IMR-90 (cell line): ENCODE data around the gene NEURL1B. TPM values are rescaled to one million over a fixed set of nuclear protein-coding genes. Genes with fewer than 3 reads are reported as not detected.
A peak's percentile ranks its signal among the peaks of the same experiment; 100 is the strongest.

Source experiments
- ATAC-seq: fragments of 200-7000 bp; cut with Tn5 transposase; 2 replicates; pipeline ENCODE4 v1.9.1; 2020; ENCODE audit warnings: low read depth, mild to moderate bottlenecking, moderate library complexity
- BruUV-seq: library from RNA; stranded (reverse); fragments of 400-500 nt; replicated peaks from 2 replicates; lab custom pipeline; 2021; lab: Mats Ljungman, UMichigan
- CTCF ChIA-PET: fragments of 300-600 bp; formaldehyde crosslinking; extraction: SDS; loops from one replicate; lab custom pipeline; 2021; ENCODE audit warnings: antibody characterized with exemption; lab: Yijun Ruan, JAX
- POLR2A ChIA-PET: fragments of 300-600 bp; sonication (Branson Sonifier 250); formaldehyde crosslinking; loops from one replicate; lab custom pipeline; 2022; ENCODE audit warnings: antibody characterized with exemption; ENCODE audit not compliant: unreplicated experiment; lab: Charles Lee
- DNase-seq: peaks from one replicate; pipeline ENCODE4 v3.0.0; 2013
- H2AFZ ChIP-seq: replicated peaks from 2 replicates; pipeline ENCODE3; 2013; ENCODE audit warnings: low read length, mild to moderate bottlenecking; ENCODE audit not compliant: poor library complexity
- H2AK5ac ChIP-seq: 2 replicates; pipeline ENCODE4 v1.6.1; 2013; ENCODE audit warnings: low read depth, low read length, inconsistent platforms
- H2AK9ac ChIP-seq: replicated peaks from 2 replicates; pipeline ENCODE3; 2013; ENCODE audit warnings: mild to moderate bottlenecking, low read depth, low read length, moderate library complexity; ENCODE audit not compliant: poor library complexity
- H2BK120ac ChIP-seq: 2 replicates; pipeline ENCODE4 v1.6.1; 2013; ENCODE audit warnings: low read depth, low read length, inconsistent platforms
- H2BK15ac ChIP-seq: 3 replicates; pipeline ENCODE4 v1.6.1; 2013; ENCODE audit warnings: low read depth, low read length, inconsistent platforms
- H2BK20ac ChIP-seq: 2 replicates; pipeline ENCODE4 v1.6.1; 2013; ENCODE audit warnings: low read depth, mild to moderate bottlenecking, inconsistent platforms, low read length, moderate library complexity
- H2BK5ac ChIP-seq: 2 replicates; pipeline ENCODE4 v1.6.1; 2013; ENCODE audit warnings: mild to moderate bottlenecking, low read depth, low read length, inconsistent platforms; ENCODE audit not compliant: poor library complexity, severe bottlenecking
- H3K14ac ChIP-seq: replicated peaks from 2 replicates; pipeline ENCODE4 v1.6.1; 2013; ENCODE audit warnings: low read depth, low read length, inconsistent platforms
- H3K18ac ChIP-seq: 2 replicates; pipeline ENCODE4 v1.6.1; 2013; ENCODE audit warnings: low read depth, low read length, control low read depth
- H3K23ac ChIP-seq: 2 replicates; pipeline ENCODE4 v1.6.1; 2013; ENCODE audit warnings: low read depth, low read length, inconsistent platforms
- H3K27ac ChIP-seq: 2 replicates; pipeline ENCODE4 v1.5.1; 2013; ENCODE audit warnings: mild to moderate bottlenecking, control low read depth, low read length; ENCODE audit not compliant: insufficient read depth
- H3K27me3 ChIP-seq: 2 replicates; pipeline ENCODE4 v1.6.1; 2013; ENCODE audit warnings: low read length; ENCODE audit not compliant: control insufficient read depth, insufficient read depth
- H3K36me3 ChIP-seq: 2 replicates; pipeline ENCODE4 v1.6.1; 2013; ENCODE audit warnings: low read length, mixed read lengths; ENCODE audit not compliant: control insufficient read depth, insufficient read depth
- H3K4ac ChIP-seq: 2 replicates; pipeline ENCODE4 v1.6.1; 2013; ENCODE audit warnings: low read depth, low read length, inconsistent platforms
- H3K4me1 ChIP-seq: 2 replicates; pipeline ENCODE4 v1.6.1; 2013; ENCODE audit warnings: low read length, mixed read lengths; ENCODE audit not compliant: control insufficient read depth, insufficient read depth
- H3K4me2 ChIP-seq: 2 replicates; pipeline ENCODE4 v1.6.1; 2013; ENCODE audit warnings: low read depth, mild to moderate bottlenecking, control low read depth, low read length, moderate library complexity
- H3K4me3 ChIP-seq: 2 replicates; pipeline ENCODE4 v1.5.1; 2013; ENCODE audit warnings: low read depth, mild to moderate bottlenecking, control low read depth, low read length, moderate library complexity; ENCODE audit not compliant: insufficient read depth
- H3K56ac ChIP-seq: 2 replicates; pipeline ENCODE4 v1.6.1; 2013; ENCODE audit warnings: low read length, inconsistent platforms; ENCODE audit not compliant: insufficient read depth; ENCODE audit errors: extremely low read depth
- H3K79me1 ChIP-seq, 2 experiments: 2 replicates each; pipeline ENCODE4 v1.6.1; 2013; ENCODE audit warnings: low read length in 2 of 2, inconsistent platforms in 1 of 2, low read depth in 1 of 2
- H3K9ac ChIP-seq: 2 replicates; pipeline ENCODE4 v1.6.1; 2013; ENCODE audit warnings: low read depth, low read length, control low read depth
- H3K9me1 ChIP-seq: 2 replicates; pipeline ENCODE4 v1.6.1; 2013; ENCODE audit warnings: low read length, inconsistent platforms; ENCODE audit not compliant: insufficient read depth
- H3K9me3 ChIP-seq: 2 replicates; pipeline ENCODE4 v1.6.1; 2013; ENCODE audit warnings: low read length; ENCODE audit not compliant: control insufficient read depth, insufficient read depth
- H4K20me1 ChIP-seq: 2 replicates; pipeline ENCODE4 v1.6.1; 2013; ENCODE audit warnings: low read length, inconsistent platforms; ENCODE audit not compliant: insufficient read depth
- H4K5ac ChIP-seq: 2 replicates; pipeline ENCODE4 v1.6.1; 2013; ENCODE audit warnings: mild to moderate bottlenecking, low read depth, low read length, control low read depth
- H4K8ac ChIP-seq, 2 experiments: 2 replicates each; pipeline ENCODE4 v1.6.1; 2013; ENCODE audit warnings: low read depth in 2 of 2, low read length in 2 of 2, control low read depth in 1 of 2, inconsistent platforms in 1 of 2
- H4K91ac ChIP-seq: 2 replicates; pipeline ENCODE4 v1.6.1; 2013; ENCODE audit warnings: low read depth, low read length, inconsistent platforms; ENCODE audit not compliant: insufficient read depth
- CHD1 ChIP-seq: IDR thresholded peaks from 2 replicates; pipeline ENCODE4 v1.6.1; 2012; ENCODE audit warnings: low read depth, low read length, improper control_type of control experiment
- MXI1 ChIP-seq: IDR thresholded peaks from 2 replicates; pipeline ENCODE4 v1.6.1; 2012; ENCODE audit warnings: low read depth, mild to moderate bottlenecking, low read length, moderate library complexity, borderline replicate concordance
- POLR2A ChIP-seq: IDR thresholded peaks from 2 replicates; pipeline ENCODE4 v1.6.1; 2012; ENCODE audit warnings: mild to moderate bottlenecking, low read depth, low read length
- RAD21 ChIP-seq: IDR thresholded peaks from 2 replicates; pipeline ENCODE4 v1.6.1; 2012; ENCODE audit warnings: low read length, improper control_type of control experiment
- RCOR1 ChIP-seq: IDR thresholded peaks from 2 replicates; pipeline ENCODE4 v1.6.1; 2012; ENCODE audit warnings: mild to moderate bottlenecking, low read length, improper control_type of control experiment; ENCODE audit not compliant: insufficient replicate concordance
- SMC3 ChIP-seq: fragments of 150-350 bp; IDR thresholded peaks from 2 replicates; pipeline ENCODE4 v1.6.1; 2016; ENCODE audit warnings: low read depth, mild to moderate bottlenecking, antibody characterized with exemption, low read length, moderate library complexity
- WGBS, 2 experiments: methylation state at CpG; one replicate each; pipeline versions ENCODE4 v1.1.5 to v1.1.7; 2013; ENCODE audit warnings: missing lambda C conversion rate in 2 of 2; ENCODE audit not compliant: insufficient read length in 1 of 2; ENCODE audit errors: extremely low coverage in 2 of 2; 5-methylcytosine and 5-hydroxymethylcytosine counted together
- dilution Hi-C: fragments of 300-500 bp; cut with HindIII; formaldehyde crosslinking; loops from one replicate; pipeline ENCODE4 v1.14.3; 2018; ENCODE audit warnings: low sequenced_read_pairs; ENCODE audit not compliant: unreplicated experiment
- in situ Hi-C: fragments of 300-500 bp; cut with MboI; formaldehyde crosslinking; loops from 3 replicates; pipeline ENCODE4 v1.14.3; 2019; ENCODE audit warnings: low sequenced_read_pairs, inconsistent platforms, mixed read lengths
- intact Hi-C: fragments of 100-400 bp; cut with micrococcal nuclease; formaldehyde crosslinking; loops from 2 replicates; pipeline ENCODE4 v1.10.0; 2022
- polyA plus RNA-seq, 3 experiments: library from polyadenylated mRNA; depleted of rRNA; stranded (reverse); fragments of >200 nt; gene quantifications; 2 replicates each; pipeline ENCODE4 v1.2.3, GENCODE V29; 2012; ENCODE audit warnings: low replicate concordance in 1 of 3
- total RNA-seq: library from RNA; depleted of rRNA; stranded (reverse); fragments of >200 nt; gene quantifications from 2 replicates; pipeline ENCODE4 v1.2.3, GENCODE V29; 2012
- TF ChIP-seq, protein P1 (sequence below): fragments of 150-350 bp; IDR thresholded peaks from 2 replicates; pipeline ENCODE4 v1.6.1; 2016; ENCODE audit warnings: low read depth, mild to moderate bottlenecking, low read length, moderate library complexity, borderline replicate concordance
- TF ChIP-seq, protein P2 (sequence below): conservative IDR thresholded peaks from 2 replicates; pipeline ENCODE4 v1.5.1; 2012; ENCODE audit warnings: mild to moderate bottlenecking, low read depth, low read length, improper control_type of control experiment

NEURL1B gene
- total and polyA plus RNA-seq, 2 of the 4 experiments (the other 2 are of a cell fraction): 1.8 to 2.8 TPM

DNA sequence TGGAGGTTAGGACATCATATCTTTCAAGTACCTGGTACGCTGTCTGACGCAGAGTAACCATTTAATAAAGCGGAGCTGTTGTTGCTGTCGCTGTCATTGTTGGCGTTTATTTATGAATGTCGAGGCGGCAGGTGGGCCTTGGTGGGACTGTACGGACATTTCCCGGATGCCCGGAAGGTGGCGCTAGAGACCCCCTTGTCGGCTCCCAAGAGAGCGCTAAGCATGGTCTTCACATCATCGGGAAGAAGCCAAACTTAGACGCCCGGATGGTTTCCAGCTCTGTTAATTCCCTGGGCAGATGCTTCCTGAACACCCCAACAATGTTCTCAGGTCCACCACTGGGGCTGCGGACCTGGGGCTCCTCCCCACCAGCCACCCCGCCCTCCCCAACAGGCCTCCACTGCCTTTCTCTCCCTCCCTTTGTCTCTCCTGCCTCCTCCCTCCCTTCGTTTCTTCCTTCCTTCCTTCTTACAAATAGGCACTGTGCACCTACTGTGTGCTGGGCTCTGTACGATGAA, 75.8 kb downstream of the NEURL1B start:
- in situ Hi-C loops: loop anchor here (5.0 to 25.0 kb wide), 3 partner anchors 50 to 870 kb away; no protein-coding TSS in a partner anchor
- Histone ChIP-seq H3K23ac (no peak overlapping the region), H2BK20ac (peak overlapping the region; percentile 97), H3K4me3 (no peak overlapping the region), H2BK15ac (peak overlapping the region; percentile 46; the same call in 2 of the 3 replicates), H3K9me1 (peaks cover 6% of the 10 kb centered on the region; the same call in 1 of the 2 replicates), H4K91ac (peak overlapping the region; percentile 96), H3K18ac (peak overlapping the region; percentile 95), H2AFZ (peak overlapping the region; percentile 90), H2AK5ac (peak overlapping the region; percentile 92; the same call in 1 of the 2 replicates), H2AK9ac (peak overlapping the region; percentile 67), H2BK5ac (peak overlapping the region; percentile 30), H3K9ac (peak overlapping the region; percentile 62), H3K56ac (peak overlapping the region; percentile 77; the same call in 1 of the 2 replicates), H4K8ac (peak overlapping the region; percentile 88 to 92), H3K36me3 (no peaks in the 10 kb centered on the region), H3K27ac (peak overlapping the region; percentile 50), H3K4me2 (peak overlapping the region; percentile 9; the same call in 1 of the 2 replicates), H3K4me1 (peaks cover 6% of the 10 kb centered on the region), H3K14ac (peak overlapping the region; percentile 87), H3K9me3 (no peaks in the 10 kb centered on the region), H4K5ac (peak overlapping the region; percentile 93), H3K79me1 (peaks cover 0 to 5% of the 10 kb centered on the region in 2 experiments; a peak in 2 of 4 replicates), H3K4ac (peak overlapping the region; percentile 98), H2BK120ac (peak overlapping the region; percentile 90), H3K27me3 (no peaks in the 10 kb centered on the region), H4K20me1 (no peaks in the 10 kb centered on the region)
- ATAC-seq (peak; percentile 84), DNase-seq (peak; percentile 80)
- ChIA-PET CTCF (interaction anchor here (0.6 to 1.6 kb wide), 12 partner anchors 16 to 216 kb away, joined by 3 to 20 read pairs (median 4); partner anchors contain the start of gene DUSP1), POLR2A (interaction anchor here (1.2 kb wide), 1 partner anchor 50 kb away, joined by 4 read pairs; no protein-coding TSS in a partner anchor)
- dilution Hi-C loops: no loop called here
- intact Hi-C loops: loop anchor here (1.0 to 10.0 kb wide), 5 partner anchors 49 to 215 kb away; partner anchors contain the start of gene ERGIC1
- WGBS, 2 experiments: 3% methylated on average over 16 of the region's 20 CpGs; no CpG with 5 or more reads in 1 of the 2 experiments
- BruUV-seq: no TSS peak
- TF ChIP-seq SMC3 (peak; percentile 93), RAD21 (peak; percentile 97), POLR2A (peak; percentile 24; the same call in 1 of the 2 replicates), CHD1 (0 out of 2 replicates have a peak, but pooled peaks have one; percentile 11), RCOR1 (no peak), MXI1 (0 out of 2 replicates have a peak, but pooled peaks have one; percentile 30)
- TF ChIP-seq, protein P1, sequence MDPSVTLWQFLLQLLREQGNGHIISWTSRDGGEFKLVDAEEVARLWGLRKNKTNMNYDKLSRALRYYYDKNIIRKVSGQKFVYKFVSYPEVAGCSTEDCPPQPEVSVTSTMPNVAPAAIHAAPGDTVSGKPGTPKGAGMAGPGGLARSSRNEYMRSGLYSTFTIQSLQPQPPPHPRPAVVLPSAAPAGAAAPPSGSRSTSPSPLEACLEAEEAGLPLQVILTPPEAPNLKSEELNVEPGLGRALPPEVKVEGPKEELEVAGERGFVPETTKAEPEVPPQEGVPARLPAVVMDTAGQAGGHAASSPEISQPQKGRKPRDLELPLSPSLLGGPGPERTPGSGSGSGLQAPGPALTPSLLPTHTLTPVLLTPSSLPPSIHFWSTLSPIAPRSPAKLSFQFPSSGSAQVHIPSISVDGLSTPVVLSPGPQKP: no peak
- TF ChIP-seq, protein P2, sequence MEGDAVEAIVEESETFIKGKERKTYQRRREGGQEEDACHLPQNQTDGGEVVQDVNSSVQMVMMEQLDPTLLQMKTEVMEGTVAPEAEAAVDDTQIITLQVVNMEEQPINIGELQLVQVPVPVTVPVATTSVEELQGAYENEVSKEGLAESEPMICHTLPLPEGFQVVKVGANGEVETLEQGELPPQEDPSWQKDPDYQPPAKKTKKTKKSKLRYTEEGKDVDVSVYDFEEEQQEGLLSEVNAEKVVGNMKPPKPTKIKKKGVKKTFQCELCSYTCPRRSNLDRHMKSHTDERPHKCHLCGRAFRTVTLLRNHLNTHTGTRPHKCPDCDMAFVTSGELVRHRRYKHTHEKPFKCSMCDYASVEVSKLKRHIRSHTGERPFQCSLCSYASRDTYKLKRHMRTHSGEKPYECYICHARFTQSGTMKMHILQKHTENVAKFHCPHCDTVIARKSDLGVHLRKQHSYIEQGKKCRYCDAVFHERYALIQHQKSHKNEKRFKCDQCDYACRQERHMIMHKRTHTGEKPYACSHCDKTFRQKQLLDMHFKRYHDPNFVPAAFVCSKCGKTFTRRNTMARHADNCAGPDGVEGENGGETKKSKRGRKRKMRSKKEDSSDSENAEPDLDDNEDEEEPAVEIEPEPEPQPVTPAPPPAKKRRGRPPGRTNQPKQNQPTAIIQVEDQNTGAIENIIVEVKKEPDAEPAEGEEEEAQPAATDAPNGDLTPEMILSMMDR: peak; percentile 91
